Fibroblast of lung (primary cell): ENCODE measurements around the gene GFOD2.

Experiments
- EZH2 ChIP-seq: IDR thresholded peaks from 2 replicates; pipeline ENCODE4 v1.5.1; 2012; ENCODE audit warnings: low read length, control low read depth, mild to moderate bottlenecking; ENCODE audit errors: missing control alignments
- TF ChIP-seq, protein P1 (sequence below), 2 donors: IDR thresholded peaks in 1 of 2; conservative IDR thresholded peaks in 1 of 2; 1 replicate in 1 of 2; 2 replicates in 1 of 2; pipeline ENCODE4 v1.5.1; 2011 to 2012; ENCODE audit warnings: low read length in 2 of 2, control low read depth in 1 of 2, inconsistent platforms in 1 of 2, low read depth in 1 of 2, mild to moderate bottlenecking in 1 of 2

- TF ChIP-seq, protein P1, sequence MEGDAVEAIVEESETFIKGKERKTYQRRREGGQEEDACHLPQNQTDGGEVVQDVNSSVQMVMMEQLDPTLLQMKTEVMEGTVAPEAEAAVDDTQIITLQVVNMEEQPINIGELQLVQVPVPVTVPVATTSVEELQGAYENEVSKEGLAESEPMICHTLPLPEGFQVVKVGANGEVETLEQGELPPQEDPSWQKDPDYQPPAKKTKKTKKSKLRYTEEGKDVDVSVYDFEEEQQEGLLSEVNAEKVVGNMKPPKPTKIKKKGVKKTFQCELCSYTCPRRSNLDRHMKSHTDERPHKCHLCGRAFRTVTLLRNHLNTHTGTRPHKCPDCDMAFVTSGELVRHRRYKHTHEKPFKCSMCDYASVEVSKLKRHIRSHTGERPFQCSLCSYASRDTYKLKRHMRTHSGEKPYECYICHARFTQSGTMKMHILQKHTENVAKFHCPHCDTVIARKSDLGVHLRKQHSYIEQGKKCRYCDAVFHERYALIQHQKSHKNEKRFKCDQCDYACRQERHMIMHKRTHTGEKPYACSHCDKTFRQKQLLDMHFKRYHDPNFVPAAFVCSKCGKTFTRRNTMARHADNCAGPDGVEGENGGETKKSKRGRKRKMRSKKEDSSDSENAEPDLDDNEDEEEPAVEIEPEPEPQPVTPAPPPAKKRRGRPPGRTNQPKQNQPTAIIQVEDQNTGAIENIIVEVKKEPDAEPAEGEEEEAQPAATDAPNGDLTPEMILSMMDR (conservative IDR thresholded peaks at IDR 0.05 in 1 of 2, IDR thresholded peaks at IDR 0.05 in 1 of 2; ENCODE audit: low read depth in 1 of 2, low read length in 2 of 2): no peak
- no peak for TF ChIP-seq EZH2
Observed at GRCh38 chr16:67674851-67675578, 44.1 kb downstream of the GFOD2 start.
